HUES64 (cell line): ENCODE results near the gene EPHX1.
A peak's percentile ranks its signal among the peaks of the same experiment; 100 is the strongest.
"Not testable (repeated sequence)": the region's sequence is repeated elsewhere in the genome, so short reads cannot be mapped to it uniquely, and the experiment has no call there.

ENCODE experiments used
- H3K27ac ChIP-seq: 2 replicates; pipeline ENCODE4 v1.7.0; 2013; ENCODE audit warnings: low read depth, low read length, inconsistent platforms
- H3K27me3 ChIP-seq: 2 replicates; pipeline ENCODE4 v1.6.1; 2013; ENCODE audit warnings: mild to moderate bottlenecking, low read length; ENCODE audit not compliant: insufficient read depth
- H3K36me3 ChIP-seq: 2 replicates; pipeline ENCODE4 v1.6.1; 2013; ENCODE audit warnings: mild to moderate bottlenecking, low read length; ENCODE audit not compliant: insufficient read depth
- H3K4me1 ChIP-seq: 2 replicates; pipeline ENCODE4 v1.6.1; 2013; ENCODE audit warnings: mild to moderate bottlenecking, low read length, moderate library complexity; ENCODE audit not compliant: insufficient read depth
- H3K4me3 ChIP-seq: 2 replicates; pipeline ENCODE4 v1.5.1; 2013; ENCODE audit warnings: mild to moderate bottlenecking, low read length, moderate library complexity
- H3K9ac ChIP-seq: 2 replicates; pipeline ENCODE4 v1.6.1; 2013; ENCODE audit warnings: mild to moderate bottlenecking, low read depth, low read length
- H3K9me3 ChIP-seq: 2 replicates; pipeline ENCODE4 v1.6.1; 2013; ENCODE audit warnings: low read depth, low read length; ENCODE audit not compliant: insufficient read depth
- WGBS: fragments of 150-250, 120-280 bp; methylation state at CpG from one replicate; pipeline ENCODE4 v1.1.7; 2013; ENCODE audit warnings: missing lambda C conversion rate; 5-methylcytosine and 5-hydroxymethylcytosine counted together

Gene EPHX1

DNA sequence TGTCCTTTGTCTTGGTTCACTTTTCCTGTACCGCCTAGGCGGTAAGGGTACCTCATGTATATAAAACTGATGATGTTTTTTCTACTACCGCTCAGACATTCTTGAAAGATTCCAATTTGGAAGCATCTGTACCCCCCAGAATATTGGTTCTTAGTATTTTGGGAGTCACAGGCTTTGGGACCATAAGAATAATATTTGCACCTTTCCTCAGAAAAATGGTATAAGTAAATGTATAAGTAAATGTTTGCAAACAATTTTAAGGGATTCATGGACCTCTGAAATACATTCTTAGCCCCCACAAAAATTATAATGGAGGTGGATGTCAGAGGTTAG lies 31.6 kb upstream of the EPHX1 start:
- Histone ChIP-seq H3K27ac (peak overlapping the region; percentile 99), H3K27me3 (no peaks in the 10 kb centered on the region), H3K4me3 (peak overlapping the region; percentile 96), H3K9ac (peak overlapping the region; percentile 99), H3K9me3 (no peaks in the 10 kb centered on the region), H3K36me3 (peaks cover 31% of the 10 kb centered on the region), H3K4me1 (peaks cover 35% of the 10 kb centered on the region)
- WGBS: no CpG with 5 or more reads among the region's 3 CpGs

DNA sequence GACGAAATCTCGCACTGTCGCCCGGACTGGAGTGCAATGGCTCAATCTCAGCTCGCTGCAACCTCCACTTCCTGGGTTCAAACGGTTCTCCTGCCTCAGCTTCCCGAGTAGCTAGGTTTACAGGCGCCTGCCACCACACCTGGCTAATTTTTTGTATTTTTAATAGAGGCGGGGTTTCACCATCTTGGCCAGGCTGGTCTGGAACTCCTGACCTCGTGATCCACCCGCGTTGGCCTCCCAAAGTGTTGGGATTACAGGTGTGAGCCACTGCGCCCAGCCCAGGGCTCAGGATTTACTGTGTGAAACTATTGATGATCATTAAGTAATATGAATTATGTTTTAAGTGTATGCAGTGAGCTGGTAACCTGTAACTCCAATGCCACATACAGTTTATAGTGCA lies 30.8 kb upstream of the EPHX1 start:
- not testable (repeated sequence) for H3K9me3 ChIP-seq, H3K27ac ChIP-seq, H3K27me3 ChIP-seq
- Histone ChIP-seq H3K4me3 (peak overlapping the region; percentile 96), H3K9ac (peak overlapping the region; percentile 99; the same call in 1 of the 2 replicates), H3K4me1 (peaks cover 37% of the 10 kb centered on the region), H3K36me3 (peaks cover 39% of the 10 kb centered on the region)
- 51% methylated on average over 13 of the region's 13 CpGs for WGBS

DNA sequence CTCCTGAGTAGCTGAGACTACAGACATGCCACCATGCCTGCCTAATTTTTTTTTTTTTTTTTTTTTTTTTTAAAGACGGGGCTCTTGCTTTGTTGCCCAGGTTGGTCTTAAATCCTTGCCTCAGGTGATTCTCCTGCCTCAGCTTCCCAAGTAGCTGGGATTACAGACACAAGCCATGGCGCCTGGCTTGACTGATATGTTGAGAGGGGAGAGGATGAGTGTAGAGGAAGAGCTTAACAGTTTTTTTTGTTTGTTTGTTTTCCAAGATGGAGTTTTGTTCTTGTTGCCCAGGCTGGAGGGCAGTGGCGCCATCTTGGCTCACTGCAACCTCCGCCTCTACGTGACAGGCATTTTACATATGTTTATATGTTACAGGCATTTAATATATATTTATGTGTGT lies 29.8 kb upstream of the EPHX1 start:
- Histone ChIP-seq H3K36me3 (peaks cover 47% of the 10 kb centered on the region), H3K27ac (no peak overlapping the region), H3K27me3 (no peaks in the 10 kb centered on the region), H3K9me3 (no peaks in the 10 kb centered on the region), H3K4me3 (peak overlapping the region; percentile 96), H3K4me1 (peaks cover 37% of the 10 kb centered on the region), H3K9ac (no peak overlapping the region)
- 92% methylated on average over 2 of the region's 5 CpGs for WGBS

DNA sequence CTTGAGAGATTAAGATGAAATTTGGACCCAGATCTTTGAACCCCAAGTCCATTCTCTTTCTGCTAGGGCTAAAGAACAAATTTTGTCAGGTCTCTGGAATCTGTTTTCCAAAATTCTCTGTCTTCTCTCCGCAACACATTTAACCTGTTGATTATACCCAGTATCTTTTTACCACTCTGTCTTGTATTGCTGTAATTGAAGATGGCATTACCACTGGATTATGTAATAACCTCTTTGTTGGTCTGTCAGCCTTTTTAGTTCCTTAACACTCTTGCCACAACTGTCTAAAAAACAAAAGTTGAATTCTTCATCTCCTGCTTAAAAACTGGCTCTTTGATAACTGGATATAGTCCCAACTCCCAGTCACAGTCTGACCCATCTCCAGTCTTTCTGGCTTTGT lies 29.3 kb upstream of the EPHX1 start:
- H3K27me3 ChIP-seq: no peaks in the 10 kb centered on the region
- 100% methylated on average over 1 of the region's 1 CpG for WGBS
- no peaks in the 10 kb centered on the region for H3K9me3 ChIP-seq
- H3K9ac ChIP-seq: no peak overlapping the region
- H3K4me3 ChIP-seq: peak overlapping the region; percentile 10; the same call in 1 of the 2 replicates
- H3K36me3 ChIP-seq: peaks cover 51% of the 10 kb centered on the region
- peaks cover 37% of the 10 kb centered on the region for H3K4me1 ChIP-seq
- 0 out of 2 replicates have a peak overlapping the region, but pooled peaks have one; percentile 20 for H3K27ac ChIP-seq

DNA sequence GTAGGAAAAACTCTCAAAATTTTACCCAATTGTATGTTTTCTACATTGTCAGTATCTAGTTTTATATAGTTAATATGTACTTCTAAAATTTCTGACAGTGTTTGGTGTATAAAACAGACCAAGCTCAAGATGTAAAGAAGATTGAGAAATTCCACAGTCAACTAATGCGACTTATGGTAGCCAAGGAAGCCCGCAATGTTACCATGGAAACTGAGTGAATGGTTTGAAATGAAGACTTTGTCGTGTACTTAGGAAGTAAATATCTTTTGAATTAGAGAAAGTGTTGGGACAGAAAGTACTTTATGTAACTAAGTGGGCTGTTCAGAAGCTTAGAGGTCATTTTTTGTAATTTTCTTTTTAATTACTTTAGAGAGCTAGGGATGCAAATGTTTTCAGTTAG lies 20.8 kb upstream of the EPHX1 start:
- Histone ChIP-seq H3K9me3 (peaks cover 34% of the 10 kb centered on the region), H3K36me3 (peaks cover 92% of the 10 kb centered on the region)
- H3K4me1 ChIP-seq, H3K9ac ChIP-seq, H3K27ac ChIP-seq, H3K4me3 ChIP-seq, H3K27me3 ChIP-seq: not testable (repeated sequence)
- WGBS: no CpG with 5 or more reads among the region's 3 CpGs

DNA sequence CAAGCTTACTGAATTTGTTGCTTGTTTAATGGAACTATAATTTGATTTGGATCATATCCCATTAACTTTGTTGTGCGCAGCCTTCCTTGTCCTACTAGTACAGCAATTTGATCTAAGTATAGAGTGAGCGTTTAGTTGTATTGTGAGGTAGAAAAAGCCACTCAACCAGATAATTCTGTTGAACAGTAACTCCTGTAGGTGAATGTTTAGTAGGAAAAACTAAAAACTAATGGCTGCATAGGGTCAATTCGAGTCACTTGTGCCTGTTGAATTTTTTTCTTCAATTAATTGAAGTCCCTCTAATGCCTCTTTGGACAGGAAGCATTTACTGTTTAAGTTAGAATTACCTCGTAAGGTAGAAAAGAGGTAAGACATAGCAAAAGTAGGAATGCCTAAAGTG lies 15.0 kb upstream of the EPHX1 start:
- Histone ChIP-seq H3K4me1 (no peaks in the 10 kb centered on the region), H3K9ac (no peak overlapping the region), H3K4me3 (no peak overlapping the region), H3K27ac (no peak overlapping the region), H3K36me3 (peaks cover 50% of the 10 kb centered on the region), H3K9me3 (peaks cover 42% of the 10 kb centered on the region), H3K27me3 (no peaks in the 10 kb centered on the region)
- 95% methylated on average over 4 of the region's 4 CpGs for WGBS

DNA sequence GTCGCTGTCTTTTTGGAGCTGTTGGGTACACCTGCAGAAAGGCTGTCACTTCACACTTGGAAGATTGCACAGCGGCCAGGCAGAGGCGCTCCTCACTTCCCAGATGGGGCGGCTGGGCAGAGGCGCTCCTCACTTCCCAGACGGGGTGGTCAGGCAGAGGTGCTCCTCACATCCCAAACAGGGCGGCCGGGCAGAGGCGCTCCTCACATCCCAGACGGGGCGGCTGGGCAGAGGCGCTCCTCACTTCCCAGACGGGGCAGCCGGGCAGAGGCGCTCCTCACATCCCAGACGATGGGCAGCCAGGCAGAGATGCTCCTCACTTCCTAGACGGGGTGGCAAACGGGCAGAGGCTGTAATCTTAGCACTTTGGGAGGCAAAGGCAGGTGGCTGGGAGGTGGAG lies 13.8 kb upstream of the EPHX1 start:
- Histone ChIP-seq H3K36me3 (peaks cover 38% of the 10 kb centered on the region), H3K9me3 (peaks cover 31% of the 10 kb centered on the region)
- H3K27ac ChIP-seq, H3K9ac ChIP-seq, H3K4me3 ChIP-seq, H3K4me1 ChIP-seq, H3K27me3 ChIP-seq: not testable (repeated sequence)
- WGBS: 96% methylated on average over 18 of the region's 18 CpGs

DNA sequence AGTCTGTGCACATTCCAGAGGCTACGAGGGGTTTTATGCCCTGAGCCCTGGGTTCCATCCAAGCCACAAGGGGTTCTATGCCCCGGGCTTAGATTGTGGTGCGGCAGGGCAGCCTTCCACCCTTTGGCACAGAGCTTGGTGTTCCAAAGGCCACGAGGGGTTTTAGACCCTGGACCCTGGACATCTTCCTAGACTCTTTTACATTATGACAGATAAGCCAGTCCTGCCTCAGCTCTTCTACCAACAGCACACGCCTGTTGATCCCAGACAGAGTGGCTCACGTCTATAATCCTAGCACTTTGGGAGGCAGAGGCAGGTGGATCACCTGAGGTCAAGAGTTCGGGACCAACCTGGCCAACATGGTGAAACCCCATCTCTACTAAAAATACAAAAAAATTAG lies 8.8 kb upstream of the EPHX1 start:
- H3K36me3 ChIP-seq, H3K9me3 ChIP-seq, H3K27me3 ChIP-seq, H3K4me3 ChIP-seq, H3K4me1 ChIP-seq, H3K9ac ChIP-seq, H3K27ac ChIP-seq: not testable (repeated sequence)
- 95% methylated on average over 6 of the region's 7 CpGs for WGBS

DNA sequence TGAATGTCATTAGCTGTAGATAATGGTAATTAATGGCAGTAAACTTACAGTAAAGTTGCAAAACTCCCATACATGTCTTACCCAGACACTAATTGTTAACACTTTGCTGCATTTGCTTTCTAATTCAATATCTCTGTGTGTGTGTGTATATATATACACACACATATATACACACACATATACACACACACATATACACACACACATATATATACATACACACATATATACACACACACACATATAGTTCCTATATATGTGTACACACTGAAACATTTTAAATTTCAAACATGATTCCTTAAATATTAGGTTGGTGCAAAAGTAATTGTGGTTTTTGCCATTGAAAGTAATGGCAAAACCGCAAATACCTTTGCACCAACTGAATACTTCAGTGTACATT lies 3.7 kb upstream of the EPHX1 start:
- Histone ChIP-seq H3K4me3 (no peak overlapping the region), H3K9ac (no peak overlapping the region), H3K27ac (no peak overlapping the region), H3K27me3 (peaks cover 4% of the 10 kb centered on the region; the same call in 1 of the 2 replicates), H3K9me3 (no peaks in the 10 kb centered on the region), H3K4me1 (peaks cover 4% of the 10 kb centered on the region; the same call in 1 of the 2 replicates), H3K36me3 (no peaks in the 10 kb centered on the region)
- WGBS: 100% methylated on average over 1 of the region's 1 CpG

DNA sequence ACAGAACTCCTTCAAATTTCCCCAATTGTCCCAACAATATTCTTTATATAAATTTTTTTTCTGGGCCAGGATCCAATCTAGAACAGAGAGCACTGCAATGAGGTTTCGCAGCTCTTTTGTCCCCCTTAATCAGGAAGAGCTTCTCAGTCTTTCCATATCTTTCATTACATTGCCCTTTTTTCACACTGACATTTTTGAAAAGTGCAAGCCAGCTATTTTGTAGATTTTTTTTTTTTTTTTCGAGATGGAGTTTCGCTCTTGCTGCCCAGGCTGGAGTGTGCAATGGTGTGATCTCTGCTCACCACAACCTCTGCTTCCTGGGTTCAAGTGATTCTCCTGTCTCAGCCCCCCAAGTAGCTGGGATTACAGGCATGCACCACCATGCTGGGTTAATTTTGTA lies 3.2 kb upstream of the EPHX1 start:
- not testable (repeated sequence) for H3K27me3 ChIP-seq, H3K36me3 ChIP-seq, H3K4me3 ChIP-seq, H3K9ac ChIP-seq, H3K27ac ChIP-seq, H3K9me3 ChIP-seq, H3K4me1 ChIP-seq
- WGBS: 93% methylated on average over 2 of the region's 3 CpGs

DNA sequence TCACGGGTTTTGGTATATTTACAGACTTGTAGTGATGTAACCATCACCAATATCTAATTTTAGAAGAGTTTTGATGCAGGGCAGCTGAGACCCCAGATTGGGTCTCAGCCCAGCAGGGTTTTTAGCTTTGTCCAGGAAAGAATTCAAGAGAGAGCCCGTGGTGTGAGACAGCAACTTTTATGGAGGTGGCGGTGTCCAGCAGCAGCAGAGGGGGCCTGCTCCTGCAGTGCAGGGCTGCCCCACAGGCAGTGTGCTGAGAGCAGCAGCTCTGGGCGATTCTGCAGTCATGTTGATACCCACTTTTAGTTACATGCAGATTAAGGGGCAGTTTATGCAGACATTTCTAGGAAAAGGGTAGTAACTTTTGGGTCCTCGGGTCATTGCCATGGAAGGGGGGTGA lies 1.8 kb upstream of the EPHX1 start:
- WGBS: 83% methylated on average over 5 of the region's 5 CpGs
- Histone ChIP-seq H3K4me1 (peaks cover 10% of the 10 kb centered on the region), H3K36me3 (no peaks in the 10 kb centered on the region), H3K4me3 (no peak overlapping the region), H3K27ac (no peak overlapping the region), H3K9ac (no peak overlapping the region), H3K27me3 (peaks cover 6% of the 10 kb centered on the region; the same call in 1 of the 2 replicates), H3K9me3 (no peaks in the 10 kb centered on the region)
